CD8-positive, alpha-beta memory T cell (primary cell): ENCODE results near the gene GPC6. TPM values are rescaled to one million over a fixed set of nuclear protein-coding genes. Genes with fewer than 3 reads are reported as not detected.

Experiments used
- CTCF ChIA-PET: fragments of 350-600 bp; sonication (Branson Sonifier 250); formaldehyde crosslinking; loops from one replicate; lab custom pipeline; 2021; ENCODE audit warnings: antibody characterized with exemption; lab: Charles Lee
- POLR2A ChIA-PET: fragments of 350-600 bp; sonication (Branson Sonifier 250); formaldehyde crosslinking; loops from one replicate; lab custom pipeline; 2021; ENCODE audit warnings: antibody characterized with exemption; lab: Charles Lee
- DNase-seq, 5 donors: peaks; one replicate each; pipeline versions ENCODE4 v3.0.0 to v3.0.0-alpha.2; 2020 to 2022; ENCODE audit warnings: mixed read lengths in 1 of 5
- H3K27ac ChIP-seq: one replicate; pipeline ENCODE4 v1.7.0; 2013; ENCODE audit warnings: low read depth, mild to moderate bottlenecking, low read length, moderate library complexity
- H3K27me3 ChIP-seq: 2 replicates; pipeline ENCODE4 v1.7.0; 2013; ENCODE audit warnings: low read length, mild to moderate bottlenecking; ENCODE audit not compliant: insufficient read depth, poor library complexity, severe bottlenecking
- H3K36me3 ChIP-seq: 2 replicates; pipeline ENCODE4 v1.7.0; 2013; ENCODE audit warnings: mild to moderate bottlenecking, low read length, moderate library complexity; ENCODE audit not compliant: insufficient read depth
- H3K4me1 ChIP-seq: 2 replicates; pipeline ENCODE4 v1.7.0; 2013; ENCODE audit warnings: mild to moderate bottlenecking, low read length, moderate library complexity; ENCODE audit not compliant: insufficient read depth
- H3K4me3 ChIP-seq: 2 replicates; pipeline ENCODE4 v1.7.0; 2013; ENCODE audit warnings: mild to moderate bottlenecking, low read length
- H3K9me3 ChIP-seq: 2 replicates; pipeline ENCODE4 v1.7.0; 2013; ENCODE audit warnings: mild to moderate bottlenecking, low read length
- H3K27ac Mint-ChIP-seq, 8 donors: one replicate each; pipeline ENCODE4 v1.8.0; 2020 to 2021; ENCODE audit warnings: mixed read lengths in 8 of 8, mild to moderate bottlenecking in 6 of 8, inconsistent platforms in 3 of 8, moderate library complexity in 3 of 8
- H3K27me3 Mint-ChIP-seq, 2 donors: one replicate each; pipeline ENCODE4 v1.8.0; 2020 to 2021; ENCODE audit warnings: mixed read lengths in 2 of 2, mild to moderate bottlenecking in 1 of 2, moderate library complexity in 1 of 2
- H3K36me3 Mint-ChIP-seq, 3 donors: one replicate each; pipeline ENCODE4 v1.8.0; 2020 to 2021; ENCODE audit warnings: mixed read lengths in 3 of 3, inconsistent platforms in 1 of 3, mild to moderate bottlenecking in 1 of 3
- H3K4me1 Mint-ChIP-seq, 3 donors: one replicate each; pipeline ENCODE4 v1.8.0; 2020 to 2021; ENCODE audit warnings: mixed read lengths in 3 of 3, inconsistent platforms in 1 of 3, mild to moderate bottlenecking in 1 of 3
- H3K4me3 Mint-ChIP-seq, 7 donors: one replicate each; pipeline ENCODE4 v1.8.0; 2020 to 2021; ENCODE audit warnings: mixed read lengths in 7 of 7, mild to moderate bottlenecking in 6 of 7, moderate library complexity in 4 of 7, inconsistent platforms in 2 of 7
- H3K9me3 Mint-ChIP-seq, 5 donors: one replicate each; pipeline ENCODE4 v1.8.0; 2020 to 2022; ENCODE audit warnings: mixed read lengths in 5 of 5, mild to moderate bottlenecking in 3 of 5, moderate library complexity in 2 of 5, inconsistent platforms in 1 of 5
- polyA plus RNA-seq: library from polyadenylated mRNA; unstranded; fragments of 300-500 nt; fragmentation: Illumina TruSeq; gene quantifications from one replicate; pipeline ENCODE4 v1.2.3, GENCODE V29; 2021
- total RNA-seq, 2 experiments: library from RNA; stranded (reverse); gene quantifications; one replicate each; pipeline ENCODE4 v1.2.3, GENCODE V29; 2021

Gene GPC6
- total and polyA plus RNA-seq, 3 experiments from 2014 or later, result not detected

DNA sequence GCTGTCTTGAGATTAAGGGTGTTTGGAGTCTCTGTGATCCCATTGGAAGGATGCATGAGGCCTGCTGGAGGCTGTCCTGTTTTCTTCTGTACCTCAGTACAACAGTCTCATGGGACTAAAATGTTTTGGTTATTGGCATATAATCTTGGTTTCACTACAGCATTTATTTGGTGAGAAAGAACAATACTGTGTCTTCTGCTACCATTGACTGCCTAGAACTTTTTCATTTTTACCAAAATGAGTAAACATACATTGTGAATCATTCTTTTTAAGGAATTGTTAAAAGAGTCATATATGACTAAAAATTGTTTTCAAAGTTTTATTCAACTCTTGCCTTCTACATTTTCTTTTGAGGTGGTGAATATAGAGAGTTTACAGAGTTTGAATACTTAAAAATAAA is 459.8 kb downstream of the GPC6 start:
- H3K4me3 Mint-ChIP-seq, result no peak overlapping the region
- no peak overlapping the region for H3K4me3 ChIP-seq
- H3K4me1 ChIP-seq, result no peaks in the 10 kb centered on the region
- H3K9me3 Mint-ChIP-seq, result peaks cover 0 to 11% (median 0%) of the 10 kb centered on the region in 5 donors
- H3K27me3 Mint-ChIP-seq, result peaks cover 0 to 1% of the 10 kb centered on the region in 2 donors
- no peaks in the 10 kb centered on the region for H3K9me3 ChIP-seq
- H3K27me3 ChIP-seq, result no peaks in the 10 kb centered on the region
- H3K27ac ChIP-seq, result no peak overlapping the region
- H3K27ac Mint-ChIP-seq, result no peak overlapping the region
- ChIA-PET CTCF (no interaction called here), POLR2A (no interaction called here)
- H3K36me3 ChIP-seq, result no peaks in the 10 kb centered on the region
- DNase-seq, result no peak
- no peaks in the 10 kb centered on the region for H3K36me3 Mint-ChIP-seq
- H3K4me1 Mint-ChIP-seq, result no peaks in the 10 kb centered on the region

DNA sequence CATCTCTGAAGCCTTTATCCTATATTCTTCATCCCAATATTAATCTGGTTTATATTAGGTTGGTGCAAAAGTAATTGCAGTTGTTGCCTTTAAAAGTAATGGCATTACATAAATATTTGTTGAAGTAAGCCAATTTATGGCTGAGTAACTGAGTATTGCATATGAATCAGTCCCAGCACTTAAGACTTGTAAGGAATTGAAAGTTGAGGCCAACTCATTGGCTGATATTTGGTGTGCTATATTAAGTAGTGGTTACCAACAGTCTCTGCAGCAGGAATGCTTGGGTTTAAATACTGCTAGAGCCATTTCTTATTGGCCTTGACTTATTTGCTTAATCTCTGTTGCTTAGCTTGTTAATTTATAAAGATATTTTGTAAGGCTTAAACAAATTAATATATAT is 460.7 kb downstream of the GPC6 start:
- Mint-ChIP-seq H3K36me3 (no peaks in the 10 kb centered on the region), H3K27me3 (peaks cover 0 to 1% of the 10 kb centered on the region in 2 donors), H3K27ac (no peak overlapping the region), H3K4me3 (no peak overlapping the region), H3K4me1 (no peaks in the 10 kb centered on the region), H3K9me3 (peaks cover 0 to 11% (median 0%) of the 10 kb centered on the region in 5 donors)
- DNase-seq, result no peak
- Histone ChIP-seq H3K4me1 (no peaks in the 10 kb centered on the region), H3K9me3 (no peaks in the 10 kb centered on the region), H3K4me3 (no peak overlapping the region), H3K36me3 (no peaks in the 10 kb centered on the region), H3K27me3 (no peaks in the 10 kb centered on the region), H3K27ac (no peak overlapping the region)
- ChIA-PET POLR2A (no interaction called here), CTCF (no interaction called here)

DNA sequence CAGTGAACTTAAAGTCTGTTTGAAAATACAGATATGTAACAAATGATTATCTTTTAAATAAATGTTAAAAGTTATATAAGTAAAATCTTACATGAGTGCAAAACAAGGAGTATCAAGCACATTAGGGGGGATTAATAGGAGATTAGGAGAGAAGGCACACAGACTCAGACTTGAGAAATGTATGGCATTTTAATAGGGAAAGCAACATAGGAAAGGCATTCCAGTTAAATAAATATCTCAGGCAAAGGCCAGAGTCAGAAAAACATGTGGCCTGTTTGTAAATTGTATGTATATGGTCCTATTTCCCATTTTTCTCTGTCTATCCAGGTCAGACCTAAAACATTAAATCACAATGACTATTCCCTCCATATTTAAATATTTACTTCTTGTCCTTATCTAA is 462.7 kb downstream of the GPC6 start:
- ChIA-PET CTCF (no interaction called here), POLR2A (no interaction called here)
- DNase-seq, result no peak
- H3K36me3 Mint-ChIP-seq, result no peaks in the 10 kb centered on the region
- no peak overlapping the region for H3K27ac ChIP-seq
- no peaks in the 10 kb centered on the region for H3K4me1 ChIP-seq
- no peaks in the 10 kb centered on the region for H3K27me3 ChIP-seq
- H3K27me3 Mint-ChIP-seq, result peaks cover 0 to 1% of the 10 kb centered on the region in 2 donors
- no peak overlapping the region for H3K4me3 ChIP-seq
- H3K4me1 Mint-ChIP-seq, result no peaks in the 10 kb centered on the region
- H3K9me3 ChIP-seq, result no peaks in the 10 kb centered on the region
- no peaks in the 10 kb centered on the region for H3K36me3 ChIP-seq
- H3K9me3 Mint-ChIP-seq, result peaks cover 0 to 11% (median 0%) of the 10 kb centered on the region in 5 donors
- no peak overlapping the region for H3K27ac Mint-ChIP-seq
- H3K4me3 Mint-ChIP-seq, result no peak overlapping the region

DNA sequence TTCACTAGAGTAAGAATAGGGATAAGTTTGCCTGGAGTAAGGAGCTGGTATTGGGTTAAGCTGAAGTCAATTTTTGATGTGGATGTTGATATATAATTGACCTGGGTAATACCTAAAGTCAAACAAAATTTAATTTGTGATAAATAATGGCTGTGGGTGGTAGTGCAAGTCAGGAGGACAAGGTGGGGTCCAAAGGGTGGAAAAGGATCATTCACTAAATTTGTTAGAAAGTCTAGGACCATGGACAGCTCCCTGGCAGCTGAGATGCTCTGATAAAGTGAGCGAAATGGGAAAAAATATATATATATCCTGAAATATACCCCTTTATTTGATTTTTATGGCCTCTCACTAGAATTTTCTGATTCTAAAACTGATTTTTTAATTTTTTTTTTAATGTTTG is 463.5 kb downstream of the GPC6 start:
- peaks cover 0 to 11% (median 0%) of the 10 kb centered on the region in 5 donors for H3K9me3 Mint-ChIP-seq

DNA sequence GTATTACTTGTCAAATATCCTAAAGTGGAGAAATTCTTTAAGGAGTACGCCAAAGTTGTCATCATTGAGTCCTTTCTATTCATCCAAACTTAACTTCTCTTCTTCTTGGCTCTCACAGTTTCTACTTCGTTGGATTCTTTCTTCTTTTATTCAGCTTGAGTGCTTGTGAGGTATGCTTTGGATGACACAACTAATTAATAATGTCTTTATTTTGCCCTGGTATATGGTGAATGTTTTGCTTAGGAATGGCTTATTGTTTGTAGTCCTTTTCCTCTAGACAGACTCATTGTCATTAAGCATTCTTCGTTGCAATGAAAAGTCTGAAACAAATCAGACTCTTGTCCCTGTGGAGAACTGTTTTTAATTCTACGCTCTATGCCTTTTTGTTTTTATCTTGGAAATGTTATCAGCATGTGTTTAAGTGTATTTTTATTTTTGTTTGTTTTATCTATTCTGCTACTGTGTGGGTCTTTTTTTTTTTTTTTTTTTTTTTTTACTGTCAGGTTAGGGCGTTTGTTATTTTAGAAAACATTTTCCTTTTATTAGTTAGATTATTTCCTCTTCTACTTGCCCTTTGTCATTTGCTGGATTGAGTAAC is 471.5 kb downstream of the GPC6 start:
- H3K27ac ChIP-seq, result no peak overlapping the region

More for the DNA sequence above, 463.5 kb downstream of the GPC6 start:
- no peaks in the 10 kb centered on the region for H3K4me1 Mint-ChIP-seq
- H3K27ac Mint-ChIP-seq, result no peak overlapping the region
- no peaks in the 10 kb centered on the region for H3K36me3 Mint-ChIP-seq
- H3K27me3 ChIP-seq, result no peaks in the 10 kb centered on the region
- H3K4me1 ChIP-seq, result no peaks in the 10 kb centered on the region
- no peak for DNase-seq
- no peak overlapping the region for H3K4me3 ChIP-seq
- POLR2A ChIA-PET, result no interaction called here
- H3K36me3 ChIP-seq, result no peaks in the 10 kb centered on the region
- no peaks in the 10 kb centered on the region for H3K9me3 ChIP-seq
- H3K27me3 Mint-ChIP-seq, result peaks cover 0 to 1% of the 10 kb centered on the region in 2 donors
- no peak overlapping the region for H3K4me3 Mint-ChIP-seq
- CTCF ChIA-PET, result no interaction called here
- no peak overlapping the region for H3K27ac ChIP-seq

DNA sequence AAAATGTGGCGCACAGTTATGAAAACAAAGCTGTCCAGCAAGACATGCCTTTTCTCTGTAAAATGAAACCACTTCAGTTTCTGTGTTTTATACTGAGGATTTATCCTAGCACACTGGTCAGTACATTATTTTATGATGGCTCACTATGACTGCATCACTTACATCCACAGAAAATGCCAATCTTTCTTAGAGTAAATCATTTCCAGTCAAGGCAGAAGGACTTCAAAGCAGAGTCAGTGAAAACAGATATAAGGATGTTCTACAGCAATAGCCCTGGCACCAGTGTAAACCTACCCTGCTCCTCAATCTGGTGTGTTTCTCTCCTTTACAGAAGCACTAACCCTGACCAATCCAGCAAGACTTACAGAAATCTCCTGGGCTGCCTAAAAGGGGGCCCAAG is 473.5 kb downstream of the GPC6 start:
- no peak for DNase-seq
- no peaks in the 10 kb centered on the region for H3K36me3 Mint-ChIP-seq
- H3K4me1 Mint-ChIP-seq, result no peaks in the 10 kb centered on the region
- no peak overlapping the region for H3K27ac ChIP-seq
- H3K9me3 Mint-ChIP-seq, result peaks cover 0 to 3% (median 0%) of the 10 kb centered on the region in 5 donors
- H3K27me3 Mint-ChIP-seq, result peaks cover 0 to under 1% of the 10 kb centered on the region in 2 donors
- H3K36me3 ChIP-seq, result no peaks in the 10 kb centered on the region
- no peaks in the 10 kb centered on the region for H3K4me1 ChIP-seq
- no peaks in the 10 kb centered on the region for H3K9me3 ChIP-seq
- H3K27me3 ChIP-seq, result no peaks in the 10 kb centered on the region
- no peak overlapping the region for H3K27ac Mint-ChIP-seq
- H3K4me3 Mint-ChIP-seq, result no peak overlapping the region
- ChIA-PET CTCF (no interaction called here), POLR2A (no interaction called here)
- H3K4me3 ChIP-seq, result no peak overlapping the region

More for the DNA sequence above, 471.5 kb downstream of the GPC6 start:
- no peak for DNase-seq
- no peaks in the 10 kb centered on the region for H3K27me3 ChIP-seq
- no peaks in the 10 kb centered on the region for H3K4me1 Mint-ChIP-seq
- H3K9me3 Mint-ChIP-seq, result peaks cover 0 to 3% (median 0%) of the 10 kb centered on the region in 5 donors
- H3K9me3 ChIP-seq, result no peaks in the 10 kb centered on the region
- no peak overlapping the region for H3K27ac Mint-ChIP-seq
- H3K36me3 ChIP-seq, result no peaks in the 10 kb centered on the region
- ChIA-PET CTCF (no interaction called here), POLR2A (no interaction called here)
- no peaks in the 10 kb centered on the region for H3K36me3 Mint-ChIP-seq
- H3K4me1 ChIP-seq, result no peaks in the 10 kb centered on the region
- H3K4me3 Mint-ChIP-seq, result no peak overlapping the region
- H3K27me3 Mint-ChIP-seq, result no peaks in the 10 kb centered on the region
- H3K4me3 ChIP-seq, result no peak overlapping the region

DNA sequence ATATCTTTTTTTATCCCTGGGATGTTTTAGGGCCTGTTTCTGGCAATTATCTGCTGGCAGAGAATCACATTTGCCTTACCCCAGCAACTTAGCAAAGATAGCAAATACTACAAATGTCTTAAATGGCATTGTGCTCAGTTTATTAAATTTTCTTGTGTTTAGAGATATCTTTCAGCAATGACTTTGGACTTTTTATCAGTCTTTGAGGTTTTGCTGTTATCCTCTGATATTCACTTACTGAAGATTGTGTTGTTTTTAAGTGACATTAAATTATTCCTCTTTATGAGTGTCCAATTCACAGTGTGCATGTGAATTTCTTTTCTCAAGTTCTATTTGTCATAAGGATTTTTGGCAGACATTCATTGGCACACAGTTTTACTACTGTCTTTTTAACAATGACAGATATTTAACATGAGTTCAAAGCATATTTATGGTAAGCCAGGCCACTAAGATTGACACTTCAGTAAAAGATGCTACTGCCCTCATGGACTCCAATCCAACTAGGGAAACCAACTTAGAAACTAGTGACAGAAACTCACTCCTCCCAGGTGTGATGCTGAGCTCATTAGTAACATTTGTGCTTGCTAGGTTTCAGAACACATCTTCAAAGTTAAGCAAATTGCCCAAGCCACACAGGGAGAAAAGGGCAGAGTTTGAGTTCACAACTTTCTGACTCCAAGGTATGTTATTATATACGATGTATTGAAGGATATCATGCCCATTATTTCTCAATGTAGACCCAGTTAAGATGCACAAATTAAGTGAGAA is 481.9 kb downstream of the GPC6 start:
- H3K9me3 Mint-ChIP-seq, result peaks cover 0 to 6% (median 0%) of the 10 kb centered on the region in 5 donors
- ChIA-PET POLR2A (no interaction called here), CTCF (no interaction called here)
- H3K27ac ChIP-seq, result no peak overlapping the region
- no peaks in the 10 kb centered on the region for H3K9me3 ChIP-seq
- H3K27me3 ChIP-seq, result no peaks in the 10 kb centered on the region
- no peaks in the 10 kb centered on the region for H3K4me1 ChIP-seq
- H3K27ac Mint-ChIP-seq, result no peak overlapping the region
- H3K4me3 ChIP-seq, result no peak overlapping the region
- H3K36me3 ChIP-seq, result no peaks in the 10 kb centered on the region
- no peak overlapping the region for H3K4me3 Mint-ChIP-seq
- H3K36me3 Mint-ChIP-seq, result no peaks in the 10 kb centered on the region
- H3K27me3 Mint-ChIP-seq, result peaks cover 0 to 2% of the 10 kb centered on the region in 2 donors
- no peak for DNase-seq
- no peaks in the 10 kb centered on the region for H3K4me1 Mint-ChIP-seq

DNA sequence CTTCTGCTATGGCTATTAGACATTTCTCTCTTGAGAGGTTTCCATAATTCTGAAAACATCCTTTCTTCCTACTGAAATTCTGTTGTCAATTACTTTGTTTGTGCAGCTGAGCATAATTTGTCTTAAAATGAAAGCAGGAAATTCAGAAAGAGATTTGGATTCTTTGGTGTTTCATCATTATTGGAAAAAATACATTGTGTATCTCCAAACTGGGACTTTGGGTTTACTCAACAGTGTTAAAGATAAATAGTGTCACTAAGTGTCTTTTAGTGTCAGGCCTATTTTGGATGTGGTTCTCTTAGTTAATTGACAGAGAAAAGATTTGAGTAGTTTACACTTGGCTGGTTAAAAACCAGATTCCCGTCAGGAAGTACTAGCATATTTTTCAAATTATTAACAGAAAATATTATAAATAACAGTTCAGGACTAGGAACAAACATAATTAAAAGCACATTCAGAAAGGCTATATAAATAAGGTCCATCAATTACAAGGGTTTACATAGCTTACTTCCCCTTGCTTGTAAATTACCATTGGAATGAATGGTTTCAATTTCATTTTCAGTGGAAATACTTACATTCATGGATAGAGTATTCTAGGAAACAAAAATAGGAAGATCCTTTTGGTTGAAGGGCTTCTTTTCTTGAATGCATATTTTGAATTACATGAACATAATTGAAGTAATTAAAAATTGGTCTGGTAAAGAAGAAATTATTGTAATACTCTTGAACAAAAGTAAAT is 483.1 kb downstream of the GPC6 start:
- H3K27ac Mint-ChIP-seq, result no peak overlapping the region
- H3K4me3 Mint-ChIP-seq, result no peak overlapping the region
- Histone ChIP-seq H3K27me3 (no peaks in the 10 kb centered on the region), H3K9me3 (no peaks in the 10 kb centered on the region), H3K4me3 (no peak overlapping the region), H3K4me1 (no peaks in the 10 kb centered on the region), H3K36me3 (no peaks in the 10 kb centered on the region), H3K27ac (no peak overlapping the region)
- ChIA-PET POLR2A (no interaction called here), CTCF (no interaction called here)
- H3K9me3 Mint-ChIP-seq, result peaks cover 0 to 18% (median 10%) of the 10 kb centered on the region in 5 donors
- no peaks in the 10 kb centered on the region for H3K36me3 Mint-ChIP-seq
- no peaks in the 10 kb centered on the region for H3K4me1 Mint-ChIP-seq
- peaks cover 0 to 2% of the 10 kb centered on the region in 2 donors for H3K27me3 Mint-ChIP-seq
- no peak for DNase-seq
